Body of pancreas (tissue), 4 donors: ENCODE measurements around the gene HOXB9. TPM values are rescaled to one million over a fixed set of nuclear protein-coding genes. Genes with fewer than 3 reads are reported as not detected.

Source experiments
- ATAC-seq: fragments of 150-250 bp; one replicate; pipeline ENCODE4 v1.9.1; 2016
- DNase-seq, 4 donors: peaks; one replicate each; pipeline ENCODE4 v3.0.0-alpha.2; 2019
- H3K27ac ChIP-seq, 4 donors: fragments of 200-600 bp; sonication (generic); 1 replicate in 3 of 4; 2 replicates in 1 of 4; pipeline versions ENCODE4 v1.5.1 to v1.6.1; 2016 to 2019; ENCODE audit warnings: mild to moderate bottlenecking in 1 of 4, mixed read lengths in 1 of 4, moderate library complexity in 1 of 4
- H3K27me3 ChIP-seq, 2 donors: fragments of 200-600 bp; sonication (generic); one replicate each; pipeline ENCODE4 v1.6.0; 2016; ENCODE audit warnings: mild to moderate bottlenecking in 1 of 2
- H3K36me3 ChIP-seq, 2 donors: fragments of 200-600 bp; sonication (generic); replicated peaks in 1 of 2; 2 replicates each; pipeline ENCODE4 v1.5.1; 2016; ENCODE audit warnings: low read depth in 2 of 2; ENCODE audit not compliant: insufficient read depth in 1 of 2
- H3K4me1 ChIP-seq: fragments of 200-600 bp; sonication (generic); one replicate; pipeline ENCODE4 v1.6.0; 2016
- H3K4me3 ChIP-seq, 2 donors: fragments of 200-600 bp; sonication (generic); 1 replicate in 1 of 2; 2 replicates in 1 of 2; pipeline ENCODE4 v1.5.1; 2016 to 2019
- H3K9me3 ChIP-seq, 3 donors: fragments of 200-600 bp; sonication (generic); 1 replicate in 2 of 3; 2 replicates in 1 of 3; pipeline ENCODE4 v1.5.1; 2016
- POLR2A ChIP-seq, 3 donors: fragments of 450-650 bp; IDR thresholded peaks; one replicate each; pipeline ENCODE4 v1.6.1; 2016; ENCODE audit warnings: antibody characterized with exemption in 3 of 3, mild to moderate bottlenecking in 2 of 3
- WGBS, 2 donors: methylation state at CpG; one replicate each; pipeline ENCODE4 v1.1.5; 2017; 5-methylcytosine and 5-hydroxymethylcytosine counted together
- intact Hi-C: fragments of 100-400 bp; cut with DNase I; formaldehyde crosslinking; loops from one replicate; pipeline ENCODE4 v1.15.1; 2023
- total RNA-seq, 2 donors: library from RNA; depleted of rRNA; stranded (reverse); fragments of >200 nt; gene quantifications; one replicate each; pipeline ENCODE4 v1.1.0, GENCODE V29; 2016
- TF ChIP-seq, protein P1 (sequence below), 7 experiments: fragments of 450-650 bp in 4 of 7; fragments of 200-600 bp in 3 of 7; sonication (generic) in 3 of 7; IDR thresholded peaks; one replicate each; pipeline ENCODE4 v1.5.1; 2016 to 2019; ENCODE audit warnings: antibody characterized with exemption in 7 of 7

Gene HOXB9
- total RNA-seq, 2 donors from 2014 or later, result not detected

DNA sequence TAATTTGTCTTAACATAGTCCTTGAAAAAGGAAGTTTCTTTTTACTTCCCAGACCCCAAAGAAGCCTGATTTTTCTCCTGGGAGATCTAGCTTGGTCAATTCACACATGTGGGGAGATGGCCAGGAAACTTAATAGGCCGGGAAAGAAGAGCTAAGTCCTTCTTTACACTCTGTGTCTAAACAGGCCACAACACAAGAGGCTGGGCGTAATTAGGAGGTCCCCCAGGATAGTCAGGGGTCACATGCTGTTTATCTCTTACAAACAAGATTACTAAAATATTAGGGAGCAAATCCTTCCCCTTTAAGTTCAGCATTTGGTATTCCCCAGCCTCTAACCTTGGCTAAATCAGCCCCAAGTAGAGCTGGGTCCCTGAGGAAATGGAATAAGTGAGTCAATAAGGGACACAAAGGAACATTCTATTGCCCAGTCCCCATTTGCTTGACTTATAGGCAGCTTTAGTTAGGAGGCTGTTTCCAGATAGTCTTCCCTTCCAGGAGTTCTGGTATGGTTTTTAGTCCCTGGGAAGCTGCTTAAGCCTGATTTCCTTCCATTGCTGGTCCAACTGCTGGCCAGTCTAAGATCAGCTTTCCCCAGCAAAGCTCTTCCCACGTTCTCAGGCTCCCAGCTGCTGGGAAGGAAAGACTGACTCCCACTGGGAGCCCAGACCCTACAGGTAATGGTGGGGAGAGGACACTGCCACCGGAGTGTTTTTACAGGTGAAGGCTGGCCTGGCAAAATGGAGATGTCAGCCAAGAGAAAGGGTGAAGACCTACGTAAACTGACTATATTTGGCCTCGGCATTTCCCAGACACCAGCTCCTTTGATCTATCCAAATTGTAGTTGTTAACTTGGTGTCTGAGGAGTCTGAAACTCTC, 14.1 kb upstream of the HOXB9 start:
- H3K36me3 ChIP-seq, result no peaks in the 10 kb centered on the region
- DNase-seq (no peak), ATAC-seq (no peak)
- 54 to 57% methylated on average over 6 of the region's 6 CpGs for WGBS, 2 donors
- H3K27me3 ChIP-seq, result peaks cover 0 to 65% of the 10 kb centered on the region in 2 donors
- TF ChIP-seq, protein P1, sequence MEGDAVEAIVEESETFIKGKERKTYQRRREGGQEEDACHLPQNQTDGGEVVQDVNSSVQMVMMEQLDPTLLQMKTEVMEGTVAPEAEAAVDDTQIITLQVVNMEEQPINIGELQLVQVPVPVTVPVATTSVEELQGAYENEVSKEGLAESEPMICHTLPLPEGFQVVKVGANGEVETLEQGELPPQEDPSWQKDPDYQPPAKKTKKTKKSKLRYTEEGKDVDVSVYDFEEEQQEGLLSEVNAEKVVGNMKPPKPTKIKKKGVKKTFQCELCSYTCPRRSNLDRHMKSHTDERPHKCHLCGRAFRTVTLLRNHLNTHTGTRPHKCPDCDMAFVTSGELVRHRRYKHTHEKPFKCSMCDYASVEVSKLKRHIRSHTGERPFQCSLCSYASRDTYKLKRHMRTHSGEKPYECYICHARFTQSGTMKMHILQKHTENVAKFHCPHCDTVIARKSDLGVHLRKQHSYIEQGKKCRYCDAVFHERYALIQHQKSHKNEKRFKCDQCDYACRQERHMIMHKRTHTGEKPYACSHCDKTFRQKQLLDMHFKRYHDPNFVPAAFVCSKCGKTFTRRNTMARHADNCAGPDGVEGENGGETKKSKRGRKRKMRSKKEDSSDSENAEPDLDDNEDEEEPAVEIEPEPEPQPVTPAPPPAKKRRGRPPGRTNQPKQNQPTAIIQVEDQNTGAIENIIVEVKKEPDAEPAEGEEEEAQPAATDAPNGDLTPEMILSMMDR (IDR thresholded peaks at IDR 0.05), result no peak
- no peak for TF ChIP-seq POLR2A (IDR thresholded peaks at IDR 0.05)
- no peaks in the 10 kb centered on the region for H3K9me3 ChIP-seq
- intact Hi-C loops, result no loop called here
- peaks cover 16% of the 10 kb centered on the region for H3K4me1 ChIP-seq
- no peak overlapping the region for H3K27ac ChIP-seq
- no peak overlapping the region for H3K4me3 ChIP-seq

DNA sequence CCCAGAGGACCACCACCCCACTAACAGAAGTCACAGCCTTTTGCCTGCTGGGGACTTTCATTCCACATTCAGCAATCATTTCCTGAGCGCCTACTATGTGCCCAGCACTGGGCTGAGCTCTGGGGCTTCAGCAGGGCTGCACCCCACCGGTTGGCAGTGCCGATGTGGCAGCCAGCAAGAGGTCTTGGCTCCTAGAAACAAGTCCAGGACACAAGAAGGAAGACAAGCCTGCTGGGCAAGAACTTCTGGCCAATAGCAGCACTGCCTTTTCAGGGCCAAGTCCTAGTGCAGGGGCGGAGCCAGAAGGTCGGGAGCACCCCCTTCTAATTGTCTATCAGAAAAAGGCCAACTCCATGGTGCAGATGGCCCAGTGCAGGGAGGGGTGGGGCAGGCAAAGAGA, 13.0 kb upstream of the HOXB9 start:
- no peaks in the 10 kb centered on the region for H3K36me3 ChIP-seq
- DNase-seq (no peak), ATAC-seq (no peak)
- TF ChIP-seq POLR2A (IDR thresholded peaks at IDR 0.05), result no peak
- H3K4me1 ChIP-seq, result peaks cover 16% of the 10 kb centered on the region
- 12 to 15% methylated on average over 3 to 5 of the region's 5 CpGs for WGBS, 2 donors
- H3K27ac ChIP-seq, result no peak overlapping the region
- H3K4me3 ChIP-seq, result no peak overlapping the region
- H3K9me3 ChIP-seq, result no peaks in the 10 kb centered on the region
- peaks cover 0 to 73% of the 10 kb centered on the region in 2 donors for H3K27me3 ChIP-seq
- intact Hi-C loops, result no loop called here

DNA sequence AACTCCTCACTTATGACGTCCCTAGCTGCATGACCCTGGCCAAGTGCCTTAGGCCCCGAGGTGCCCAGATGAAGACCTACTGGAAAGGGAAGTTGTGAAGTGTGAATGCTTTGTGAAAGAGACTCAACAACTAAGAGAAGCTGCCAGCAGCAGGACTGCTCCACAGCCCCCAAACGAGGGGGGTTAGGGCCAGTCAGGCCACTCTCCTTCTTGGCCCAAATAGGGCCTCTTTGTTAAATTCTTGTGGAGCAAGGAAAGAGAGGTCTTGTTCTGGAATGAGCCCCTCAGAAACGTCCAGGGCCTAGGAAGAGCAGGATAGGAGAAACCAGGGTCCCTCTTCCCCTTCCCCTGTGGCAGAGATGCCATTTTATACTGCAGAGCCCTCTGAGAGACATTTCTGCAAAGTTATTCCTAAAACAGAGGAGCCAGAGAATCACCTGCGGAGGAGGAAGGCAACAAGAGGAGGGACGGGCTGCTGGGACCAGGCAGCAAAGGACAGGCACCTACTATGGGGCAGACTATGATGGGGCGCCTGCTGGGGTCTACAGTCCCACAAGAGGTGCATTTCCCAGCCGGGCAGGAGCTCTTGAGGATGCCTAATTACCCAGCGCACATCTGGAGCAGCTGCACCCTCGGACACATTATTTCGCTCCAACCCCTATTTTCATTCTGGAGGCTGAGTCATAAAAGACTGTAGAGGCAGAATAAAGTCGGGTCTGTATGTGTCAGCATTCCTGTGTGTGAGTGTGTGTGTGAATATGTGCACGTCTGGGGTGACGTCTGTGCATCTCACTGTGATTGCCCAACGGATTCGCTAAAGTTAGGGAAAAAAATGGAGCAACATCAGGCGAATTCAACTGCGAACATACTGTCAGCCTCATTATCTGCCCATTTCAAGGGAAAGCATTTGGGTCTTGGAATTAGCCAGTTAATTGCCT, 11.4 kb upstream of the HOXB9 start:
- intact Hi-C loops, result no loop called here
- WGBS, 2 donors, result 26 to 27% methylated on average over 18 of the region's 18 CpGs
- Histone ChIP-seq H3K27ac (no peak overlapping the region), H3K27me3 (peaks cover 0 to 73% of the 10 kb centered on the region in 2 donors), H3K36me3 (no peaks in the 10 kb centered on the region), H3K4me3 (no peak overlapping the region), H3K4me1 (peaks cover 19% of the 10 kb centered on the region), H3K9me3 (no peaks in the 10 kb centered on the region)
- ATAC-seq (no peak), DNase-seq (no peak)
- no peak for TF ChIP-seq POLR2A (IDR thresholded peaks at IDR 0.05)
- TF ChIP-seq, protein P1 (IDR thresholded peaks at IDR 0.05), result no peak

DNA sequence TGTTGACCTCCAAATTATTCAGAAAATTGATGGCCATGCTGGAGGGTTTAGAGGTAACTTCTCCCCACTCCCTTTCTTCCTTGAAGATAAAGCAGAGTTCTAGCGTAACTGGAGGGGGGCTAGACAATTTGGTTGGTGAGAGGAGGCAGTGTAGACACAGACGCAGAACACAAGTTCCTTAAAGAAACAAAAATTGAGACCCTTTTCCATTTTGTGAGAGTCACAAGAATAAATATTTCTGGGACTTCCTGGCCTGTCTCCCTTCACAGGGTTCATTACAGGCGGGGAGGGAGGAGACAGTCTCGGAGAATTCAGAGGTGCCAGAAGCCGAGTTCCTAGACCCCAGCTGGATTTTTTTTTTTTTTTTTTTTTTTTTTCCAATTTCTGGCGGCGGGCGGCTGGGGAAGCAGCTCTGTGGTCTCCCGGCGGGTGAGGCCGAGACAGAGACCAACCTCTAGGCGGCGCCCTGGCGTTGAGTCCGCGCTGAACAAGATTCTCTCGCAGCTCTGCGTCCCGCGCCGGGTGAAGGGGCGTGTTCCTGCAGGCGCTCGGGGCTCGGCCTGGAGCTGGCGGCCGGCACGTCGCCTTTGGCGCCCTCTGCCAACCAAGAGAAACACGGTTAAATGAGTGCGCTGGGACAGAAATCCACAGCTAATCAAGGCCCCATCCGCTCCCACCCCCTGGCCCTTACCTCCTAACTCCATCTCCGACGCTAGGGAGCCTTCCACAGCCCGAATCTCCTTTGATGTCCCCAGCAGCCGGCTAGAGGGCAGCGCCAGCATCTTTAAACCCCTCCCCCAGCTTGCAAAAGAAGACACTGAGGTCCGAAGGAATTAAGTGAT, 10.2 kb upstream of the HOXB9 start:
- Histone ChIP-seq H3K27ac (no peak overlapping the region), H3K4me3 (no peak overlapping the region), H3K4me1 (peaks cover 11% of the 10 kb centered on the region), H3K27me3 (peaks cover 0 to 77% of the 10 kb centered on the region in 2 donors), H3K36me3 (no peaks in the 10 kb centered on the region), H3K9me3 (no peaks in the 10 kb centered on the region)
- intact Hi-C loops, result no loop called here
- no peak for TF ChIP-seq POLR2A (IDR thresholded peaks at IDR 0.05)
- TF ChIP-seq, protein P1 (IDR thresholded peaks at IDR 0.05), result peak; percentile 12 to 44 (median 35)
- ATAC-seq (peak; percentile 81), DNase-seq (peak; percentile 53 to 69 (median 65))
- WGBS, 2 donors, result 3 to 7% methylated on average over 18 to 38 of the region's 39 CpGs
